HG02840 (cell line): ENCODE results near the gene BMPR1A.
"Not testable (repeated sequence)": the region's sequence is repeated elsewhere in the genome, so short reads cannot be mapped to it uniquely, and the experiment has no call there.

ENCODE experiments used
- ATAC-seq: cut with Tn5 transposase; IDR thresholded peaks from one replicate; pipeline ENCODE4 v1.9.1; 2021; ENCODE audit warnings: mild to moderate bottlenecking, moderate library complexity, moderate number of reproducible peaks; ENCODE audit not compliant: unreplicated experiment, low FRiP score

The BMPR1A gene

DNA sequence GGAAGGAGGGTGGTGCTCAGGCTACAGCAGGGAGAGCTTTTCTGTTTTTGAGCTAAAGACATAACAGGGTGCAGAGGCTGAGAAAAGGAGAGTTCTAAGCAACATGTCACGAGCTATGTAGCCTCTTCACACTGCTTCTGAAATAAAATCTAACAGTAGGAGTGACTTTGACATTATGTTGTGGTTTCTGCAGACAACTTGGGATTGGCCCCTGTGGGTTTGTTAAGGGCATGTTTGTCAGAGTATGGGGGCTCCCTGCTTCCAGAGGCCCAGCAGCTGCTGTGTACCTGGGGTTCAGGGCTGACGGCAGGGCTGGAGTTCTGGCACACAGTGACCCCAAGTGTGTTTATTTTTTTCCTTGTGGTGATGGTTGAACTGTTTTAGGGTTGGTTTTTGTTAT lies 176.3 kb downstream of the BMPR1A start:
- no peak for ATAC-seq

DNA sequence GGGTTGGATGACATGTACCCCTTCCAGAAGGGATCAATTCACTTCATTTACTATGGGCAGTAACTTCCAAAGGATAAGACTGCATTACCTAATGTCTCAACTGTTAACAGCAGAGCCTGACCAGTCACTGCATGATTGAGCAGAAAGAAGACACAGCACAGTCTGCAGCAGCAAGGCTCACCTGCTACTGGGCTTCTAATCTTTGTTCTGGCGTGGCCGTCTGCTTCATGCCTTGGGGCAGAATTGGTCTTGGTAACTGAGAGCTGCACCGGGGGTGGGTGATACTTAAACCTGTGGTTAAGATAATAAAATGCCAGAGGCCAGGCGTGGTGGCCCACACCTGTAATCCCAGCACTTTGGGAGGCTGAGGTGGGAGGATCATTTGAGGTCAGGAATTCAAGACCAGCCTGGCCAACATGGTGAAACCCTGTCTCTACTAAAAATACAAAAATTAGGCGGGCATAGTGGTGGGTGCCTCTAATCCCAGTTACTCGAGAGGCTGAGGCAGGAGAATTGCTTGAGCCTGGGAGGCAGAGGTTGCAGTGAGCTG lies 177.8 kb downstream of the BMPR1A start:
- ATAC-seq = not testable (repeated sequence)

DNA sequence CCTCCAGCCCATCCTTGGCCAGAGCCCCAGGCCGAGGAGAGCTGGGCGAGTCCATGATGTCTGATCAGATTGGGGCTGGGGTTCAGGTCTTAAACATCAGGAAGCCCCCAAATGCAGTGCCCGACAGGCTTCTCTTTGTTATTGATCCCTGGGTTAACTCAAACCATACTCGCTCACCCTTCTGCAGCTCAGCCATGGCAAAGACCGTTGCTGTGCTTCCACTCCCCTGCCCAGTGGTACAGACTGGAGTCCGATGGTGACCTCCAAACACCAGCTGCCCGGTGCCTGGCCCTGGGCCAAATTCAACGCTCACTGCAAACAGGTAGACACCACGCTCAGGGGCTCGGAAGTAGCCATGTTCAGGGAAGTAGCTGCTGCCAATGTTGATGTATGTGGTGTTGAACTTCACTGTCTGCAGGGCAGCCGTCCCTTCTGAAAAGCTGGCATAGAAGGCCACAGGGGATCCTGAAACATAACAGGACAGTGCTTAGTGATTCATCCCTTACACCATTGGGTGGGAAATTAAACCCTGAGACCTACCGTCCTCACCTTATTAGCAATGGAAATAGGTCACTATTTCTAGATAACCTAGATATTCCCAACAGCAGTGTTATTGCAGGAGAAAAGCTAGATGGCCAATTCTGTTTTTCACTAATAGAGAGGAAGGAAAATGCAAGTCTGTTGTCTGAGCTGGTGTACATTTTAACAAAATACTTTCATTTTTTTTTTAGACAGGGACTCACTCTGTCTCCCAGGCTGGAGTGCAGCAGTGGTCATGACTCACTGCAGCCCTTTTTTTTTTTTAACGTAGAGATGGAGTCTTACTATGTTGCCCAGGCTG lies 180.5 kb downstream of the BMPR1A start:
- ATAC-seq = no peak

GRCh38 chr10:86937502-86938154 lies 181.2 kb downstream of the BMPR1A start:
- ATAC-seq = no peak

DNA sequence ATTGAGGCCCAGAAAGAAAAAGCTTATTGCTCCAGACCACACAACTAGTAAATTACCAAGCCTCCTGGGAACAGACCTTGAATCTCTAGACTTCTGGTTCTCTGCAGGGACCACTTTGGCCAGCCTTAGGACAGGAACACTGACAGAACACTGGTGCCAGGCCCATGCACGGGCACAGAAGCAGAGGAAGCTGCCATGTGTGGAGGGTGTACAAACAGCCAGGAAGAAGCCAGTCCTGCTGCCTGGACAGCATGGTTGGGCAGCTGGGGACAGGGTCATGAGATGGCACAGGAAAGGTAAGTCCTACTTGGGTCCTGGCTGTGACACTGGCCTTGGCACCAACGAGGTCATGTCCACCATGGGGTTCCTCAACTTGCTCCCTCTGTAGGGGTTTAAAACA lies 181.8 kb downstream of the BMPR1A start:
- no peak for ATAC-seq

- ATAC-seq = not testable (repeated sequence)
These were observed 183.7 kb downstream of the BMPR1A start for GRCh38 chr10:86940076-86940475.

- no peak for ATAC-seq
These were observed 184.3 kb downstream of the BMPR1A start for GRCh38 chr10:86940677-86941076.

DNA sequence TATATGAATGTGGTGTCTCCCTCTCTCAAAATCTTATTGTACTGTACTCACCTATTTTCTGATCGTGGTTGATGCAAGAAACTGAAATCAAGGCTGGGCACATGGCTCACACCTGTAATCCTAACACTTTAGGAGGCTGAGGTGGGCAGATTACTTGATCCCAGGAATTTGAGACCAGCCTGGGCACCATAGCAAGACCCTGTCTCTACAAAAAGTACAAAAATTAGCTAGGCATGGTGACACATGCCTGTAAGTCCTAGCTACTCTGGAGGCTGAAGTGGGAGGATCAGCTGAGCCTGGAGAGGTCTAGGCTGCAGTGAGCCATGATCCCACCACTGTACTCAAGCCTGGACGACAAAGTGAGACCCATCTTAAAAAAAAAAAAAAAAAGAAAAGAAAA lies 185.0 kb downstream of the BMPR1A start:
- ATAC-seq = no peak

DNA sequence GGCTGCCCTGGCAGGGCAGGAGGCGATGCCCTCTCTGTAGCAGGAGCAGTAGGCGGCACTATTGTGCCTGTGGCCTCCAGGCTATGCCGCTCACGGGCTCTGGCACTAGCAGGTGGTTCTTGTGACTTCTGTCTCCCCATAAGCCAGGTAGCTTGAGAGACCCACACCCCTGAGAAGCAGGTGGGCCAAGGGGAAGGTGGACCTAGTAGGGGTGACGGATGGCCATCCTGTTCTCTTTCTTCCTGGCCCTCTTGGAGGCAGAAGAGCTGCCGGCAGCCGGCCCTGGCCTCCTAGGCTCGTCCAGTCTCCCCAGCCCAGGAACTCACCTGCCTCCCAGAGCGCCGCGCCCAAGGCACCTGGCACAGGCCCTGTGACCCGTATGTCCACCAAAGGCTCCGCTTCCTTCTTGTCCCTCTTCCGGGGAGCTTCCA lies 185.6 kb downstream of the BMPR1A start:
- ATAC-seq = no peak

DNA sequence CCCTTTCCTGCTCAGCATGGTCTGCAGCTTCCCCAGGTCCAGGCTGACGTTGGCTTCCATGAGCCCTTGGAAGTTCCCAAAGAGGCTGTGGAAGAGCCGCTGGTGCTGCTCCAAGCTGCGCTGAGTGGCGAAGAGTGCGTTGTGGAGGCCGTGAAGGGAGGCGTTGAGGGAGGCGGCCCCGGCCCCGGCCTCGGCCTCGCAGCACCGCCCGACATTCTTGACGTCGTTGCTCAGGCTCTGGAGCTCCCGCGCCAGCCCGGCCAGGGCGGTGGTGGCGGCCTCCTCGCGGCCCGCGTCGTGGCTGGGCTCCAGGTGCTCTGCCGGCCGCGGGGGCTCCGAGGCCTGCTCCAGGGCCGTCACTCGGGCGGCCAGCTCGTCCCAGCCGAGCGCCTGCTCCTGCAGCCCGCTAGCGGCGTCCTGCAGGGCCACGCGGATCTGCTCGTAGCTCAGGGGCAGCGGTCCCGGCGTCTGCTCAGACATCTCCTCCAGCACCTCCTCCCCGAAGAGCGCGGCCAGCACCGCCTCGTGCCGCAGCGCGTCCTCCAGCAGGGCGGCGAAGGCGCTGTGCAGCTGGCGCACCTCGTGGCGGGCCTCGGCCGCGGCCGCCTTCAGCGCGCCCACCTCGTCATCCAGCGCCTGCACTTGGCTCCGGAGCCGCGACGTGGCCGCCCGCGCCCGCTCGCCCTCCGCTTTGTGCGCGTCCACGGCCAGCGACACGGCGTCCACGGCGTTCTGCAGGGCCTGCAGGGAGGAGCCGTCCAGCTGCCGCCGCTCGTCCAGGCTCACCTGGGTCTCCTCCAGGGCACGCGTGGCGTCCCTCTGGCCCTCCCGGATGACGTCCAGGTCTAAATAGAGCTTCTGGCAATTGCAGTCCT lies 186.3 kb downstream of the BMPR1A start:
- no peak for ATAC-seq

GRCh38 chr10:86943316-86944030 lies 187.1 kb downstream of the BMPR1A start:
- ATAC-seq = no peak

DNA sequence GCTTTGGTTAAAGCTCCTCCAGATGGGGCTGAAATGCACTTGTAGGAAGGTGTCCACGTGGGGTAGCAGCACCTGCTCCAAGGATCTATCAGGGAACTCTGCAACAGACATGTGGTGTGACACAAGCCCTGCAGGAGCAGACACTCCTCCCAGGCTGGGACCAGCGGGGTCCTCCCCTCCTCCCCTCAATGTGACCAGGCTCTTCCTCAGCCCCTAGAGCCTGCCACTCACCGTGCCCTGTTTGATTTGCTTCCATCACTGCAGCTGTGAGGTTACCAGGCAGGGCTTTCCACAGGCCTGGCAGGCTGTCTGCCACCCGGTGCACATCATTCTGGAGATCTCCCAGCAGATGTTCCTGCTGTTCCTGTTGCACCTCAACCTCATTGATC lies 187.6 kb downstream of the BMPR1A start:
- no peak for ATAC-seq

- no peak for ATAC-seq
These were observed 188.1 kb downstream of the BMPR1A start for GRCh38 chr10:86944471-86944870.

DNA sequence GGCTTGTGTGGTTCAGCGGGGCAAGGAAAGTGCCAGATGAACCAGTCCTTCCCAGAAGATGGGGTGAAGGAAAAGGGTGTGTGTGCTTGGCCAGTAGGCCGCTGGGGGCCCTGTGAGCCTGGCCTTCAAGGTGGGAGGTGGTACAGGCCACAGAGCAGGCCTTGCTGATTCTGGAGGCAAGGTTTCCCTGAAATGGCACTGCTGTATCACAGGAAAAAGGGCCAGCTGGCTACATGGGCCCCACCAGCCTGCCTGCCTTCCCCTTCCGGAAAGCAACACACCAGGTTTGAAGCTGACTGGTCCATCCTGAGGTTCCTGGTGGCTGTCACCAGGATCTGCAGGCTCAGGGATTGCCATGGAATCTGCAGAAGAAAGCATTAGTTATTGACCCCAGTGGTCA lies 188.5 kb downstream of the BMPR1A start:
- no peak for ATAC-seq

GRCh38 chr10:86945361-86946212 lies 189.2 kb downstream of the BMPR1A start:
- ATAC-seq = no peak

- no peak for ATAC-seq
These were observed 190.1 kb downstream of the BMPR1A start for GRCh38 chr10:86946213-86947155.

DNA sequence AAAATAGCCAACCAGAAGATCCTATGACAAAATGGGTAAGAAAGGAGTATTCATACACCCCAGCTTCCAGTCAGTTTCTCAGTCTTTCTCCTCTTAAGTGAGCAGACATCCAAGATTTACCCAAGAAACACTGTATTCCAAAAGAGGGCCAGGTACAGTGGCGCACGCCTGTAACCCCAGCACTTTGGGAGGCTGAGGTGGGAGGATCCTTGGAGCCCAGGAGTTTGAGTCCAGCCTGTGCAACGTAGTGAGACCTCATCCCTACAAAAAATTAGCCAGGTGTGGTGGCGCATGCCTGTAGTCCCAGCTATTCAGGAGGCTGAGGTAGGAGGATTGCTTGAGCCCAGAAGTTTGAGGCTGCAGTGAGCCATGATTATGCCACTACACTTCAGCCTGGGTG lies 191.4 kb downstream of the BMPR1A start:
- ATAC-seq = not testable (repeated sequence)

GRCh38 chr10:86950349-86950748 lies 193.9 kb downstream of the BMPR1A start:
- ATAC-seq = no peak
